HL-60 (cell line): ENCODE data around the gene ARSD.

ENCODE experiments used
- DNase-seq, 2 experiments: peaks; one replicate each; pipeline ENCODE4 v3.0.0-alpha.2; 2010 to 2020; ENCODE audit warnings: low read depth in 1 of 2, low spot score in 1 of 2
- H3K27ac ChIP-seq: fragments of 250-450 bp; sonication (Bioruptor Pico); replicated peaks from 2 replicates; pipeline ENCODE4 v1.5.1; 2020; ENCODE audit warnings: mild to moderate bottlenecking, moderate library complexity
- H3K27me3 ChIP-seq: fragments of 250-450 bp; sonication (Bioruptor Pico); 2 replicates; pipeline ENCODE4 v1.5.1; 2021; ENCODE audit warnings: mild to moderate bottlenecking, moderate library complexity; ENCODE audit not compliant: insufficient read depth, poor library complexity, severe bottlenecking
- H3K4me3 ChIP-seq: replicated peaks from 2 replicates; pipeline ENCODE4 v1.5.1; 2011; ENCODE audit warnings: mild to moderate bottlenecking, control low read depth, low read length; ENCODE audit not compliant: insufficient read depth
- GABPA ChIP-seq: IDR thresholded peaks from 2 replicates; pipeline ENCODE4 v1.6.1; 2012; ENCODE audit warnings: low read depth
- POLR2AphosphoS5 ChIP-seq: IDR thresholded peaks from 2 replicates; pipeline ENCODE4 v1.6.1; 2012; ENCODE audit warnings: low read depth
- SPI1 ChIP-seq: IDR thresholded peaks from 2 replicates; pipeline ENCODE4 v1.6.1; 2012; ENCODE audit warnings: low read depth, mild to moderate bottlenecking, borderline replicate concordance
- TF ChIP-seq, protein P1 (sequence below): IDR thresholded peaks from 2 replicates; pipeline ENCODE4 v1.6.1; 2012; ENCODE audit warnings: low read depth; ENCODE audit not compliant: insufficient replicate concordance
- TF ChIP-seq, protein P2 (sequence below): IDR thresholded peaks from one replicate; pipeline ENCODE4 v1.5.1; 2011; ENCODE audit warnings: low read length, control low read depth, inconsistent platforms; ENCODE audit not compliant: insufficient read depth

ARSD gene

DNA sequence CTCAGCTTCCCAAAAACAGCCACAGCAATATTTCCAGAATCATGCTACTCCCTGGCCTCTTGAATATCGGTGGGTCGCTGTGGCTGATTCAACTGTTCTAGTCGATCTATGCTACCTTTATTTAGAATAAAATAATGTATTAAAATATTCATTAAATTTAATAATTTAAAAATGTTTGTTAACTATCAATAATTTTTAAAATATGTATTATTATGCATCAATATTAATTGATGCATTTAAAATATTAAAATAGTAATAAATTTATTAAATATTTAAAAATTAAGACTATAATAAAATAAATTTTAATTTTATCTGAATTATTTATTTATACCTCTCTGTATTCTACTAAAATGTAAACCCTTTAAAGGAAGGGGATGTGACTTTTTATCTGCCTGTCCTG, 19.0 kb downstream of the ARSD start:
- TF ChIP-seq GABPA, result no peak
- TF ChIP-seq, protein P1, sequence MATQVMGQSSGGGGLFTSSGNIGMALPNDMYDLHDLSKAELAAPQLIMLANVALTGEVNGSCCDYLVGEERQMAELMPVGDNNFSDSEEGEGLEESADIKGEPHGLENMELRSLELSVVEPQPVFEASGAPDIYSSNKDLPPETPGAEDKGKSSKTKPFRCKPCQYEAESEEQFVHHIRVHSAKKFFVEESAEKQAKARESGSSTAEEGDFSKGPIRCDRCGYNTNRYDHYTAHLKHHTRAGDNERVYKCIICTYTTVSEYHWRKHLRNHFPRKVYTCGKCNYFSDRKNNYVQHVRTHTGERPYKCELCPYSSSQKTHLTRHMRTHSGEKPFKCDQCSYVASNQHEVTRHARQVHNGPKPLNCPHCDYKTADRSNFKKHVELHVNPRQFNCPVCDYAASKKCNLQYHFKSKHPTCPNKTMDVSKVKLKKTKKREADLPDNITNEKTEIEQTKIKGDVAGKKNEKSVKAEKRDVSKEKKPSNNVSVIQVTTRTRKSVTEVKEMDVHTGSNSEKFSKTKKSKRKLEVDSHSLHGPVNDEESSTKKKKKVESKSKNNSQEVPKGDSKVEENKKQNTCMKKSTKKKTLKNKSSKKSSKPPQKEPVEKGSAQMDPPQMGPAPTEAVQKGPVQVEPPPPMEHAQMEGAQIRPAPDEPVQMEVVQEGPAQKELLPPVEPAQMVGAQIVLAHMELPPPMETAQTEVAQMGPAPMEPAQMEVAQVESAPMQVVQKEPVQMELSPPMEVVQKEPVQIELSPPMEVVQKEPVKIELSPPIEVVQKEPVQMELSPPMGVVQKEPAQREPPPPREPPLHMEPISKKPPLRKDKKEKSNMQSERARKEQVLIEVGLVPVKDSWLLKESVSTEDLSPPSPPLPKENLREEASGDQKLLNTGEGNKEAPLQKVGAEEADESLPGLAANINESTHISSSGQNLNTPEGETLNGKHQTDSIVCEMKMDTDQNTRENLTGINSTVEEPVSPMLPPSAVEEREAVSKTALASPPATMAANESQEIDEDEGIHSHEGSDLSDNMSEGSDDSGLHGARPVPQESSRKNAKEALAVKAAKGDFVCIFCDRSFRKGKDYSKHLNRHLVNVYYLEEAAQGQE, result no peak
- no peak for TF ChIP-seq POLR2AphosphoS5
- TF ChIP-seq SPI1, result no peak
- TF ChIP-seq, protein P2, sequence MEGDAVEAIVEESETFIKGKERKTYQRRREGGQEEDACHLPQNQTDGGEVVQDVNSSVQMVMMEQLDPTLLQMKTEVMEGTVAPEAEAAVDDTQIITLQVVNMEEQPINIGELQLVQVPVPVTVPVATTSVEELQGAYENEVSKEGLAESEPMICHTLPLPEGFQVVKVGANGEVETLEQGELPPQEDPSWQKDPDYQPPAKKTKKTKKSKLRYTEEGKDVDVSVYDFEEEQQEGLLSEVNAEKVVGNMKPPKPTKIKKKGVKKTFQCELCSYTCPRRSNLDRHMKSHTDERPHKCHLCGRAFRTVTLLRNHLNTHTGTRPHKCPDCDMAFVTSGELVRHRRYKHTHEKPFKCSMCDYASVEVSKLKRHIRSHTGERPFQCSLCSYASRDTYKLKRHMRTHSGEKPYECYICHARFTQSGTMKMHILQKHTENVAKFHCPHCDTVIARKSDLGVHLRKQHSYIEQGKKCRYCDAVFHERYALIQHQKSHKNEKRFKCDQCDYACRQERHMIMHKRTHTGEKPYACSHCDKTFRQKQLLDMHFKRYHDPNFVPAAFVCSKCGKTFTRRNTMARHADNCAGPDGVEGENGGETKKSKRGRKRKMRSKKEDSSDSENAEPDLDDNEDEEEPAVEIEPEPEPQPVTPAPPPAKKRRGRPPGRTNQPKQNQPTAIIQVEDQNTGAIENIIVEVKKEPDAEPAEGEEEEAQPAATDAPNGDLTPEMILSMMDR, result no peak
- Histone ChIP-seq H3K27me3 (no peaks in the 10 kb centered on the region), H3K27ac (no peak overlapping the region), H3K4me3 (no peak overlapping the region)
- DNase-seq, result no peak

DNA sequence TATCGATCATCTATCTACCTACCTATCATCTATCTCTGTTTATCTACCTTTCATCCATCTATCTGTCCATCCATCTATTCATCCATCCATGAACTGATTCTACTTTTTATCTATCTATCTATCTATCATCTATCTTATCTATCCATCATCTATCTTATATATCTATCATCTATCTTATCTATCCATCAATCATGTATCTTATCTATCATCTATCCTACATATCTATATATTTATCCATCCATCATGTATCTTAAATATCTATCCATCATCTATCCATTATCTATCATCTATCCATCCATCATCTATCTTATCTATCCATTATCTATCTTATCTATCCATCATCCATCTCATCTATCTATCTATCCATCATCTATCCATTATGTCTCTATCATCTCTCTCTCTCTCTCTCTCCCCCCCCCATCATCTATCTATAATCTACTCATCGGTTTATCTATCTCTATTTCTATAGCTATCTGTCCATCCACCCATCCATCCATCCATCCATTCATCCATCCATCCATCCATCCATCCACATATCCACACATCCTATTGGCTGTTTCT, 20.9 kb downstream of the ARSD start:
- H3K4me3 ChIP-seq, result no peak overlapping the region
- no peak for DNase-seq
- H3K27me3 ChIP-seq, result no peaks in the 10 kb centered on the region
- H3K27ac ChIP-seq, result no peak overlapping the region
- TF ChIP-seq, protein P2, result no peak
- TF ChIP-seq SPI1, result no peak
- no peak for TF ChIP-seq GABPA
- no peak for TF ChIP-seq POLR2AphosphoS5
- TF ChIP-seq, protein P1, result no peak

DNA sequence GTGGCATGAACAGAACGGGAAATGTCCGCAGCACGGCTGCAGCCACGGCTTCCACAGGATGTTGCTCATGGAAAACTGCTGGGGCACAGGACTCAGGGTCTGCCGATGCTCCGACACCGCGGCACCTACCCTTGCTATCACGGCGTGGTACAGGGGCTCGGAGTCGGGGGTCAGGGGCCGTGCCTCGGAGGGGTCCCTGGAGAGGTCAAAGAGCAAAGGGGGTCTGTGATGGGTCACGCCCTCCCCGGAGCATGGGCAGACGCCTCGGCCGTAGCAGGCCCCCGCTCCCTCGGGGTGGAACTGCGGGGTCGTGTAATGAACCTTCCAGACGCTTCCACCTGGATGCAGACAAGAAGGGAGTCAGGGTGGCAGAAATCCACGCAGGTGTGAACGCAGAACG, 21.8 kb downstream of the ARSD start:
- TF ChIP-seq, protein P1, result no peak
- TF ChIP-seq, protein P2, result no peak
- TF ChIP-seq GABPA, result no peak
- no peak for TF ChIP-seq SPI1
- no peak for TF ChIP-seq POLR2AphosphoS5
- H3K27me3 ChIP-seq, result no peaks in the 10 kb centered on the region
- no peak for DNase-seq
- H3K27ac ChIP-seq, result no peak overlapping the region
- no peak overlapping the region for H3K4me3 ChIP-seq
